HG02571 (cell line): ENCODE measurements around the gene SPDYC.

Source experiments
- ATAC-seq: cut with Tn5 transposase; IDR thresholded peaks from one replicate; pipeline ENCODE4 v1.9.1; 2021; ENCODE audit warnings: mild to moderate bottlenecking, moderate library complexity; ENCODE audit not compliant: unreplicated experiment

SPDYC gene

GRCh38 chr11:65170058-65170534, at the start of gene SPDYC:
Gene SPDYC (plus strand): TSS chr11:65170233. CDS start chr11:65171358, 1,125 bp downstream.
- no peak for ATAC-seq

GRCh38 chr11:65120831-65121230, 49.2 kb upstream of the SPDYC start:
- no peak for ATAC-seq

- no peak for ATAC-seq
Measured at GRCh38 chr11:65121447-65121864, 48.6 kb upstream of the SPDYC start.

- ATAC-seq, result peak; percentile 61
Measured at GRCh38 chr11:65121865-65122696, 48.0 kb upstream of the SPDYC start, which contains the start of the genes FAU and MRPL49. Gene FAU (minus strand): TSS chr11:65122134. CDS start chr11:65121813, 321 bp downstream. Gene MRPL49 (plus strand): TSS chr11:65122321. CDS start chr11:65122347, 26 bp downstream.

GRCh38 chr11:65124480-65125196, 45.4 kb upstream of the SPDYC start:
- no peak for ATAC-seq

- no peak for ATAC-seq
Measured at GRCh38 chr11:65125197-65126056, 44.6 kb upstream of the SPDYC start.

GRCh38 chr11:65126624-65127274, 43.3 kb upstream of the SPDYC start:
- no peak for ATAC-seq

GRCh38 chr11:65127473-65128181, 42.4 kb upstream of the SPDYC start:
- no peak for ATAC-seq

- ATAC-seq, result no peak
Measured at GRCh38 chr11:65128182-65129145, 41.6 kb upstream of the SPDYC start.

GRCh38 chr11:65129649-65130441, 40.2 kb upstream of the SPDYC start:
- ATAC-seq, result no peak

GRCh38 chr11:65130631-65131416, 39.2 kb upstream of the SPDYC start:
- no peak for ATAC-seq

- ATAC-seq, result no peak
Measured at GRCh38 chr11:65131417-65131776, 38.6 kb upstream of the SPDYC start.

- ATAC-seq, result no peak
Measured at GRCh38 chr11:65131895-65132237, 38.2 kb upstream of the SPDYC start.

GRCh38 chr11:65132238-65132987, 37.6 kb upstream of the SPDYC start:
- ATAC-seq, result no peak

GRCh38 chr11:65132988-65133700, 36.9 kb upstream of the SPDYC start:
- ATAC-seq, result no peak

GRCh38 chr11:65133724-65134123, 36.3 kb upstream of the SPDYC start:
- no peak for ATAC-seq
